ENCODE results near the gene GDA. TPM values are rescaled to one million over a fixed set of nuclear protein-coding genes. Genes with fewer than 3 reads are reported as not detected.

GDA gene
- total and polyA plus RNA-seq, 2 of the 8 experiments (the other 6 are each of a cell fraction or from before 2014, with no cell fraction given): 0.35 to 3.0 TPM

DNA sequence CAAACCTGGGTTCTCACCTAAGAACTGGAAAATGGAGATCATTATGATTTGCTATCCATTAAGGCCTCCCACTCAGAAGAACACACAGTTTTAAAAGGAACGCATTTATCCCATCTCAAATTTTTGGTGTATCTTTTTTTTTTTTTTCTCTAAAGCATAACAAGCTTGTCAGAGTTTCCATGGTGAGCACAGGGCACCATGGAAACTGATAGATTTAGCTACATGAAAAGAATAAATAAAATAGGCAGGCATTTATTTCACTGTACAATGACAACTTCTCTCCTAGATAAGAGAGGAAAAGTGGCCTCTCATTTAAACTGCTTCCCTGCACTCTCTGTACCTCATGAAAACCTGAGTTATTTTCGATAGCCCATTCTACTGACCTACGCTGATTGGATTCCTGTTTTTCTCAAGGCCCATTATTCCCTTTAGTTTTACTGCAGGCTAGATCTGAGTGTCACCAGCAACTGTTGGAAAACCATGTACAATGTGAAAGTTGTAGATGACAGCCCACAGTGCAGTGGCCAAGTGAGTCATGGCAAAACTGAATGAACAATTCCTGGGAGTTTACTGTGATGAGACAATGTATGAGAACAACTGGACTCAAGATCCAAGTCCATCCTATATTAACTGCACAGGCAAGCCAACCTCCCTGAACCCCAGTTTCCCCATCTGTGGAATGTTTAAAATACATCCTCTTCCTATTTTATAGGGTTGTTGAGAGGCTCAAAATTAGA lies 4.3 kb upstream of the GDA start (continued):
- TF ChIP-seq RNF2 (IDR thresholded peaks at IDR 0.05; ENCODE audit: borderline replicate concordance, low read depth, low read length, missing control alignments, poor library complexity, severe bottlenecking): no peak
- TF ChIP-seq TAF1 (IDR thresholded peaks at IDR 0.05; ENCODE audit: low read depth, low read length): no peak
- TF ChIP-seq, protein P1, sequence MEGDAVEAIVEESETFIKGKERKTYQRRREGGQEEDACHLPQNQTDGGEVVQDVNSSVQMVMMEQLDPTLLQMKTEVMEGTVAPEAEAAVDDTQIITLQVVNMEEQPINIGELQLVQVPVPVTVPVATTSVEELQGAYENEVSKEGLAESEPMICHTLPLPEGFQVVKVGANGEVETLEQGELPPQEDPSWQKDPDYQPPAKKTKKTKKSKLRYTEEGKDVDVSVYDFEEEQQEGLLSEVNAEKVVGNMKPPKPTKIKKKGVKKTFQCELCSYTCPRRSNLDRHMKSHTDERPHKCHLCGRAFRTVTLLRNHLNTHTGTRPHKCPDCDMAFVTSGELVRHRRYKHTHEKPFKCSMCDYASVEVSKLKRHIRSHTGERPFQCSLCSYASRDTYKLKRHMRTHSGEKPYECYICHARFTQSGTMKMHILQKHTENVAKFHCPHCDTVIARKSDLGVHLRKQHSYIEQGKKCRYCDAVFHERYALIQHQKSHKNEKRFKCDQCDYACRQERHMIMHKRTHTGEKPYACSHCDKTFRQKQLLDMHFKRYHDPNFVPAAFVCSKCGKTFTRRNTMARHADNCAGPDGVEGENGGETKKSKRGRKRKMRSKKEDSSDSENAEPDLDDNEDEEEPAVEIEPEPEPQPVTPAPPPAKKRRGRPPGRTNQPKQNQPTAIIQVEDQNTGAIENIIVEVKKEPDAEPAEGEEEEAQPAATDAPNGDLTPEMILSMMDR (IDR thresholded peaks at IDR 0.05; ENCODE audit: control extremely low read depth in 1 of 3, insufficient read depth in 1 of 3, low read depth in 1 of 3, low read length in 3 of 3): no peak
- no peak for TF ChIP-seq POLR2A (IDR thresholded peaks at IDR 0.05; ENCODE audit: control extremely low read depth in 1 of 2, low read depth in 2 of 2, low read length in 2 of 2)
- no peak for TF ChIP-seq RAD21 (IDR thresholded peaks at IDR 0.05 in 1 of 2, conservative IDR thresholded peaks at IDR 0.05 in 1 of 2; ENCODE audit: low read depth in 2 of 2, low read length in 2 of 2)
- TF ChIP-seq TBP (IDR thresholded peaks at IDR 0.05; ENCODE audit: low read depth, low read length): no peak
- no peak for TF ChIP-seq KDM5A (IDR thresholded peaks at IDR 0.05; ENCODE audit: low read length)
- TF ChIP-seq CBX8 (IDR thresholded peaks at IDR 0.05; ENCODE audit: borderline replicate concordance, low read depth, low read length): no peak
- TF ChIP-seq KDM1A (IDR thresholded peaks at IDR 0.05; ENCODE audit: borderline replicate concordance, low read length): no peak
